Measurements from ENCODE around the gene COLGALT1.

The COLGALT1 gene

DNA sequence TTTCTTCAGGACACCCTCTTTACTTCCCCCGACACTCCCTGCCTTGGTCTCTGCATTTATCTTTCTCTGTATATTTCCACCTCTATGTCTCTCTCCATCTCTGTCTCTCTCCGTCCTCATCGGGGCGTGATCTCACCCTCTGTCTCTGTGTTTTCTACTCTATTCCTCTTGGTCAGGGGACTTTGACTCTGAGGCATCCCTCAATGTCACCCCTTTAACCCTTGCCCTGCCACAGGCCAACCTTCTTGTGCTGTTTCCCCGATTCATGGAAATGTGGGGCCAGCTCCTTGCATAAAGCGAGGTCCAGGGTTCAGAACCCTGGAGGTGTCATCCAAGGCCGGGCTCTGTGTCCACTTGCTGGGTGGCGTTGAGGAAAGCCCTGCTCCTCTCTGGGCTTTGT is 46.8 kb downstream of the COLGALT1 start:
- DNase-seq: no peak

DNA sequence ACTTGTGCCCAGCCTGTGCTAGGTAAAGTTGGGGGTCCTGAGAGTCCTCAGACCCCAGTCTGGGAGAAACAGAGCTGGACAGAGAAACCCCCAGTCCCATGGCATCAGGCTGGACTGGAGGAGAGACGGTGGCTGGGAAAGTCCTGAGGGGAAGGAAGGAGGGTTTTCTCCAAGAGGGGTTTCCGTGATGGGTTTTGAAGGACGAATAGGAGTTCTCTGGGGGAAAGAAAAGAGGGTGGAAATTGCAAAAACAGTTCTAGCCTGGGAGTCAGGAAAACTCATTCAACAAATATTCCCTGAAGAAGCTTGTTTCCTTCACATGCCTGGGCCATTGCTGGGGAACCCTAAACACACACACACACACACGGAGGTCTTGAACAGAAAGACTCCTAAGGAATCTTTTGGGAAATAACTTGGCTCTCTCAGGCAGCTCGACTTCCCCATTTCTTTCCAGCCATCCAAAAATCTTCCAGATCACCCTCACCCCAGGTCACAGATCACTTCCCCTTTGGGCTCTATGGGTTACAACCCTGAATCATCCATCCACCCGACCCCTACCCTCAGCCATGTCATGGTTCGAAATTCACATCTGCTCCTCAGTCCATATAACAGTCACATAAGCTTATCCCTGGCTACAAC is 47.5 kb downstream of the COLGALT1 start:
- DNase-seq: no peak

DNA sequence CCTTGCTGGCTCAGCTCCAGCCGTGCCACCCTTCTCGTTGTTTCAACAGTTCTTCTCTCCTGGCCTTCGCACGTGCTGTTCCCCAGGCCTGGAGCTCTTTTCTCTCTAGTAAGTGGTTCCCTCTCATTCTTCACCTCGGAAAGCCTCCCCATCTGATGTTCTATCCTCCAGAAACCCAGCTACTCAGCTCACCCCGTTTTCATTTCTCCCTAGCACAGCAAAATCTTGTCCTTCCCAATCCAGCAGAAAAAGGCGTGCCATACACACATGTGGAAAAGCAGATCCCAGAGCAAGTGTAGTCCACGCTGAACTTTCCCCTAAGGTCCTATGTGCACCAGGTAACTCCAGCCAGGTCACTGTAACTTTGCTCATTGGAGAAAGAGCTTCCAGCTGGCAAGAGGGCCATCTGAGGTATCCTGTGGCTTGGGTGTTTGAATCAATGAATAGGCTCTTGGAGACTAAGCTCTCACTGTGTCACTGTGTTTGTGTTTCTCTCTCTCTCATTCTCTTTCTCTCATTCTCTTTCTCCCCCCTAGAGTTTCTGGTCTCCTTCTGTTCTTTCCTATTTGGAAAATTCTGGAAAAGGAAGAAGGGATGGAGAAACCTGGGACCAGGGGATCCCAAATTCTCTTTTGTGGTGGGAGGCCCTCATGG is 49.0 kb downstream of the COLGALT1 start:
- no peak for DNase-seq

- DNase-seq: no peak
Observed at GRCh38 chr19:17605117-17605516, 49.7 kb downstream of the COLGALT1 start.

GRCh38 chr19:17605761-17606589 is 50.5 kb downstream of the COLGALT1 start:
- DNase-seq: peak; percentile 78 to 86

DNA sequence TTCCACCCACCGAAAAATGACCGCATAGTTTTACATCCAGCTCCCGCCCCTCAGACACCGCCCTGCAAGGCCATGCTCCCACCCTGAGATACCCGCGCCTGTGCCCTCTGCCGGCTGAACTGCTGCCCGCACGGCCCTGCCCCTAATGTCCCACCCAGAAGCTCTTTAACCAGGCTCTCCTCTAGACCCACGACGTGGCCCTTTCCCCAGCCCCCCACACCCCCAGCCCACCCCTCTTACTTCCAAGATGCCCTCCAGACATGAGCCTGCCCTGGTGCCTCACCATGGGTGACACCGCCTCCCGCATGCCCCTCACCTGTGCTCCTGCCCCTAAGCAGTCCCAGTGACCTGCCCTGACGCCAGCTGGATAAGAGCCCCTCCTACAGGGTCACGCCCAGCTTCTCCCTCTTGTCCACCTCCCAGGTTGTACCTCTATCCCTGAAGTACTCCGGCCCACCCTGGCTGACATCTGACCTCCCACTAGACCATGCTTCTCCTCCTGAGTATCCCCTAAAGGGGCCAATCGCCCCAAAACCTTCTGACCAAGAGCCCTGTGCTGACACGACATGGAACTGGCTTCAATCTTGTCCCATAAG is 51.2 kb downstream of the COLGALT1 start:
- no peak for DNase-seq

GRCh38 chr19:17607936-17608335 is 52.5 kb downstream of the COLGALT1 start:
- DNase-seq: no peak

DNA sequence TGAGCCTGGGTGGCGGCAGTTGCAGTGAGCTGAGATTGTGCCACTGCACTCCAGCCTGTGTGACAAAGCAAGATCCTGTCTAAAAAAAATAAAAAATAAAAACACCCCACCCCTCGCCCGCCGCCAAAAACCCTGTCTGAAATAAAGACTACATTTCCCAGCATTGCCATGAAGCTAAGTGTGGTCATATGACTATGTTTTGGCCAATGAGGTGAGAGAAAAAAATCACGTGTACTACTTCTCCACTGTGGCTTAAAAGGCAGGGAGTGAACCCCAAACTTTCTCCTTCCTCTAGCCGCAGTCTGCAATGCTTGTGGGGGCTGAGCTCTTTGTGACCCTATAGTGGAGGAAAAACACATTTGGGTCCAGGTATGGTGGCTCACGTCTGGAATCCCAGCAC is 54.9 kb downstream of the COLGALT1 start:
- no peak for DNase-seq

- no peak for DNase-seq
Observed at GRCh38 chr19:17611462-17612244, 56.2 kb downstream of the COLGALT1 start.

DNA sequence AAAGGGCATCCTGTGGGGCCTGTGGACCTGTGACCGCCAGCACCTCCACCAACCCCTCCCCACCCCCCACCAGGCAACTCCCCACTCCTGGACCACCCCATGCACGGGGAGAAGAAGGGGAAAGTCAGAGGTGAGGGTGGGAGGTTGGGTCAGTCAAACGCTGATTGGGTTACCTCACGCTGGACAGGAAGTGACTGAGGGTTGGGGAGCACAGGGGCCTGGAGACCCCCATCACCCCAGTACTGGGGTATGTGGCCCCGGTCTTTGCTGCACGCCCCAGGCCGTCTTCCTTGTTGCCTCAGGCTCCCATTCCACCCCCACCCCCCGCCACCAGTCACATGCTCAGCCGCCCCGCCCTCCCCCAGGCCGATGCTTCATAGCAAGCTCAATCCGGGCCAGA is 59.0 kb downstream of the COLGALT1 start:
- no peak for DNase-seq

GRCh38 chr19:17615889-17616685 is 60.6 kb downstream of the COLGALT1 start:
- DNase-seq: no peak

DNA sequence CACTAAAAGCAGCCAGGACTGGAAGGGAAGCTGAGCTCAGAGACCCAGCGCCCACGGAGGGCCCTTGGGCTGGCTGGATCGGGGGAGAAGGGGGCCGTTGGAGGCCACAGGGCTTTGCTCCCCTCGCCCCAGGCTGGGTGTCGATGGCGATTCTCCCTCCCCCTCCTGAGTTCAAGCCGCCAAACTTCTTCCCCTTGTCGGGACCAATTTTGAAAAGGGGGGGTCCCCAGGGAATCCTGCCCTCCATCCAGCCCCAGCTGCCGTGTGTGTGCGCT is 61.2 kb downstream of the COLGALT1 start:
- no peak for DNase-seq

GRCh38 chr19:17616961-17617806 is 61.7 kb downstream of the COLGALT1 start:
- no peak for DNase-seq

- DNase-seq: no peak
Observed at GRCh38 chr19:17617807-17618192, 62.4 kb downstream of the COLGALT1 start.

- DNase-seq: no peak
Observed at GRCh38 chr19:17618281-17618903, 62.9 kb downstream of the COLGALT1 start.

GRCh38 chr19:17618936-17619335 is 63.5 kb downstream of the COLGALT1 start:
- no peak for DNase-seq

GRCh38 chr19:17620696-17621095 is 65.2 kb downstream of the COLGALT1 start:
- no peak for DNase-seq

- DNase-seq: no peak
Observed at GRCh38 chr19:17623224-17623935, 67.9 kb downstream of the COLGALT1 start.

GRCh38 chr19:17624314-17624991 is 69.0 kb downstream of the COLGALT1 start:
- DNase-seq: no peak

Measured in stimulated activated CD4-positive, alpha-beta T cell treated with anti-CD3 and anti-CD28 coated beads, Interleukin-4, amount 100 ng/mL, for 4 hours (primary cell).